ENCODE results near the gene ST3GAL3.
A peak's percentile ranks its signal among the peaks of the same experiment; 100 is the strongest.

The ST3GAL3 gene

GRCh38 chr1:43975249-43975961, 268.1 kb downstream of the ST3GAL3 start:
- Mint-ChIP-seq H3K4me3 (peak overlapping the region; percentile 90), H3K27ac (peak overlapping the region; percentile 93), H3K36me3 (ENCODE audit: low read depth) (peaks cover 85% of the 10 kb centered on the region), H3K27me3 (no peaks in the 10 kb centered on the region), H3K4me1 (ENCODE audit: low read depth) (peaks cover 66% of the 10 kb centered on the region), H3K9me3 (no peaks in the 10 kb centered on the region)
- no peak for DNase-seq

GRCh38 chr1:43976045-43976444, 268.7 kb downstream of the ST3GAL3 start:
- H3K4me1 Mint-ChIP-seq (ENCODE audit: low read depth): peaks cover 66% of the 10 kb centered on the region

GRCh38 chr1:43976890-43977289, 269.6 kb downstream of the ST3GAL3 start:
- no peaks in the 10 kb centered on the region for H3K9me3 Mint-ChIP-seq
- H3K36me3 Mint-ChIP-seq (ENCODE audit: low read depth): peaks cover 83% of the 10 kb centered on the region
- H3K27ac Mint-ChIP-seq: peak overlapping the region; percentile 27

More at GRCh38 chr1:43976045-43976444, 268.7 kb downstream of the ST3GAL3 start:
- Mint-ChIP-seq H3K27me3 (no peaks in the 10 kb centered on the region), H3K9me3 (no peaks in the 10 kb centered on the region), H3K4me3 (peak overlapping the region; percentile 90), H3K36me3 (ENCODE audit: low read depth) (peaks cover 83% of the 10 kb centered on the region), H3K27ac (peak overlapping the region; percentile 93)
- DNase-seq: no peak

GRCh38 chr1:43977376-43978263, 270.3 kb downstream of the ST3GAL3 start:
- Mint-ChIP-seq H3K27me3 (no peaks in the 10 kb centered on the region), H3K9me3 (no peaks in the 10 kb centered on the region), H3K27ac (peak overlapping the region; percentile 2), H3K4me1 (ENCODE audit: low read depth) (peaks cover 62% of the 10 kb centered on the region), H3K36me3 (ENCODE audit: low read depth) (peaks cover 81% of the 10 kb centered on the region), H3K4me3 (peak overlapping the region; percentile 90)
- DNase-seq: no peak

More at GRCh38 chr1:43976890-43977289, 269.6 kb downstream of the ST3GAL3 start:
- H3K27me3 Mint-ChIP-seq: no peaks in the 10 kb centered on the region
- peaks cover 63% of the 10 kb centered on the region for H3K4me1 Mint-ChIP-seq (ENCODE audit: low read depth)
- no peak for DNase-seq
- peak overlapping the region; percentile 90 for H3K4me3 Mint-ChIP-seq

- Mint-ChIP-seq H3K4me3 (peak overlapping the region; percentile 90), H3K4me1 (ENCODE audit: low read depth) (peaks cover 58% of the 10 kb centered on the region), H3K9me3 (no peaks in the 10 kb centered on the region), H3K36me3 (ENCODE audit: low read depth) (peaks cover 81% of the 10 kb centered on the region), H3K27ac (no peak overlapping the region), H3K27me3 (no peaks in the 10 kb centered on the region)
- DNase-seq: no peak
Measured at GRCh38 chr1:43978264-43978550, 270.9 kb downstream of the ST3GAL3 start.

GRCh38 chr1:43978551-43979260, 271.4 kb downstream of the ST3GAL3 start, which contains the start of gene B4GALT2:
Gene B4GALT2 (plus strand): TSS chr1:43979210. CDS start chr1:43981161, 1,951 bp downstream.
- Mint-ChIP-seq H3K27ac (peak within 1 kb of the TSS; percentile 89), H3K4me3 (peak within 1 kb of the TSS; percentile 91), H3K27me3 (no peaks in the 10 kb centered on the region)

GRCh38 chr1:43979261-43979527, 271.9 kb downstream of the ST3GAL3 start:
- no peak overlapping the region for H3K27ac Mint-ChIP-seq
- no peak for DNase-seq
- no peaks in the 10 kb centered on the region for H3K9me3 Mint-ChIP-seq
- no peak overlapping the region for H3K4me3 Mint-ChIP-seq
- H3K36me3 Mint-ChIP-seq (ENCODE audit: low read depth): peaks cover 80% of the 10 kb centered on the region
- peaks cover 48% of the 10 kb centered on the region for H3K4me1 Mint-ChIP-seq (ENCODE audit: low read depth)
- no peaks in the 10 kb centered on the region for H3K27me3 Mint-ChIP-seq

More at GRCh38 chr1:43978551-43979260, 271.4 kb downstream of the ST3GAL3 start, which contains the start of gene B4GALT2:
- peaks cover 53% of the 10 kb centered on the region for H3K4me1 Mint-ChIP-seq (ENCODE audit: low read depth)
- H3K9me3 Mint-ChIP-seq: no peaks in the 10 kb centered on the region
- peaks cover 80% of the 10 kb centered on the region for H3K36me3 Mint-ChIP-seq (ENCODE audit: low read depth)
- peak; percentile 71 for DNase-seq

GRCh38 chr1:43979528-43980254, 272.4 kb downstream of the ST3GAL3 start:
- Mint-ChIP-seq H3K4me1 (ENCODE audit: low read depth) (peaks cover 46% of the 10 kb centered on the region), H3K9me3 (no peaks in the 10 kb centered on the region), H3K4me3 (peak overlapping the region; percentile 91), H3K36me3 (ENCODE audit: low read depth) (peaks cover 82% of the 10 kb centered on the region), H3K27ac (peak overlapping the region; percentile 89), H3K27me3 (no peaks in the 10 kb centered on the region)
- peak; percentile 69 for DNase-seq

GRCh38 chr1:43980255-43981134, 273.2 kb downstream of the ST3GAL3 start:
- H3K27ac Mint-ChIP-seq: peak overlapping the region; percentile 89
- no peaks in the 10 kb centered on the region for H3K27me3 Mint-ChIP-seq
- peak overlapping the region; percentile 91 for H3K4me3 Mint-ChIP-seq
- H3K36me3 Mint-ChIP-seq (ENCODE audit: low read depth): peaks cover 85% of the 10 kb centered on the region
- H3K9me3 Mint-ChIP-seq: no peaks in the 10 kb centered on the region
- H3K4me1 Mint-ChIP-seq (ENCODE audit: low read depth): peaks cover 46% of the 10 kb centered on the region
- peak; percentile 26 for DNase-seq
